Trophoblast cell (in vitro differentiated cells and primary cell): ENCODE data around the gene PRRX2.

Experiments used
- DNase-seq, 2 donors: peaks; one replicate each; pipeline ENCODE4 v3.0.0-alpha.2; 2016
- H2AFZ ChIP-seq: 2 replicates; pipeline ENCODE4 v1.6.1; 2013; ENCODE audit warnings: low read length, moderate library complexity, mild to moderate bottlenecking; ENCODE audit not compliant: insufficient read depth, poor library complexity
- H2AK5ac ChIP-seq: 2 replicates; pipeline ENCODE4 v1.6.1; 2013; ENCODE audit warnings: mild to moderate bottlenecking, low read length
- H2BK120ac ChIP-seq: 2 replicates; pipeline ENCODE4 v1.6.1; 2013; ENCODE audit warnings: low read length, mild to moderate bottlenecking, moderate library complexity; ENCODE audit not compliant: insufficient read depth, poor library complexity
- H2BK12ac ChIP-seq: 2 replicates; pipeline ENCODE4 v1.6.1; 2013; ENCODE audit warnings: mild to moderate bottlenecking, low read length, moderate library complexity
- H2BK5ac ChIP-seq: 2 replicates; pipeline ENCODE4 v1.6.1; 2013; ENCODE audit warnings: low read length, low read depth, moderate library complexity, mild to moderate bottlenecking; ENCODE audit not compliant: poor library complexity
- H3K14ac ChIP-seq: 2 replicates; pipeline ENCODE4 v1.6.1; 2013; ENCODE audit warnings: mild to moderate bottlenecking, low read length
- H3K18ac ChIP-seq: 2 replicates; pipeline ENCODE4 v1.6.1; 2013; ENCODE audit warnings: mild to moderate bottlenecking, low read length
- H3K23ac ChIP-seq: 2 replicates; pipeline ENCODE4 v1.6.1; 2013; ENCODE audit warnings: low read length
- H3K27ac ChIP-seq: 2 replicates; pipeline ENCODE4 v1.5.1; 2013; ENCODE audit warnings: low read depth, mild to moderate bottlenecking, inconsistent platforms, low read length, moderate library complexity
- H3K27me3 ChIP-seq: 2 replicates; pipeline ENCODE4 v1.6.1; 2013; ENCODE audit warnings: inconsistent platforms, mild to moderate bottlenecking, low read length, moderate library complexity; ENCODE audit not compliant: insufficient read depth
- H3K36me3 ChIP-seq, 2 experiments: 1 replicate in 1 of 2; 2 replicates in 1 of 2; pipeline ENCODE4 v1.6.1; 2013; ENCODE audit warnings: low read length in 2 of 2, mild to moderate bottlenecking in 2 of 2, moderate library complexity in 1 of 2; ENCODE audit not compliant: insufficient read depth in 2 of 2, control insufficient read depth in 1 of 2
- H3K4ac ChIP-seq: 2 replicates; pipeline ENCODE4 v1.6.1; 2013; ENCODE audit warnings: low read depth, mild to moderate bottlenecking, low read length, moderate library complexity
- H3K4me1 ChIP-seq, 2 experiments: 1 replicate in 1 of 2; 2 replicates in 1 of 2; pipeline ENCODE4 v1.6.1; 2013; ENCODE audit warnings: low read length in 2 of 2, mild to moderate bottlenecking in 2 of 2, moderate library complexity in 1 of 2; ENCODE audit not compliant: insufficient read depth in 2 of 2, control insufficient read depth in 1 of 2
- H3K4me2 ChIP-seq: 2 replicates; pipeline ENCODE4 v1.6.1; 2013; ENCODE audit warnings: inconsistent platforms, mild to moderate bottlenecking, low read length, moderate library complexity
- H3K4me3 ChIP-seq: 2 replicates; pipeline ENCODE4 v1.5.1; 2013; ENCODE audit warnings: mild to moderate bottlenecking, low read depth, low read length, inconsistent platforms
- H3K79me1 ChIP-seq: one replicate; pipeline ENCODE4 v1.6.1; 2013; ENCODE audit warnings: low read length
- H3K79me2 ChIP-seq: 2 replicates; pipeline ENCODE4 v1.6.1; 2013; ENCODE audit warnings: low read length, mild to moderate bottlenecking; ENCODE audit not compliant: control insufficient read depth, insufficient read depth, poor library complexity
- H3K9ac ChIP-seq: 2 replicates; pipeline ENCODE4 v1.6.1; 2013; ENCODE audit warnings: mild to moderate bottlenecking, low read length
- H3K9me3 ChIP-seq: 2 replicates; pipeline ENCODE4 v1.6.1; 2013; ENCODE audit warnings: low read depth, mild to moderate bottlenecking, control low read depth, inconsistent platforms, low read length; ENCODE audit not compliant: insufficient read depth
- H4K12ac ChIP-seq: 2 replicates; pipeline ENCODE4 v1.6.1; 2013; ENCODE audit warnings: low read depth, mild to moderate bottlenecking, low read length, moderate library complexity
- H4K8ac ChIP-seq: 2 replicates; pipeline ENCODE4 v1.6.1; 2013; ENCODE audit warnings: low read depth, mild to moderate bottlenecking, low read length, moderate library complexity
- H4K91ac ChIP-seq: one replicate; pipeline ENCODE4 v1.6.1; 2013; ENCODE audit warnings: low read depth, mild to moderate bottlenecking, low read length, moderate library complexity
- WGBS: extraction: QIAGEN DNeasy Blood & Tissue Kit; methylation state at CpG from one replicate; pipeline ENCODE4 v1.1.7; 2013; ENCODE audit warnings: missing lambda C conversion rate; ENCODE audit not compliant: insufficient read length, insufficient coverage; ENCODE audit errors: extremely low coverage; 5-methylcytosine and 5-hydroxymethylcytosine counted together

PRRX2 gene

DNA sequence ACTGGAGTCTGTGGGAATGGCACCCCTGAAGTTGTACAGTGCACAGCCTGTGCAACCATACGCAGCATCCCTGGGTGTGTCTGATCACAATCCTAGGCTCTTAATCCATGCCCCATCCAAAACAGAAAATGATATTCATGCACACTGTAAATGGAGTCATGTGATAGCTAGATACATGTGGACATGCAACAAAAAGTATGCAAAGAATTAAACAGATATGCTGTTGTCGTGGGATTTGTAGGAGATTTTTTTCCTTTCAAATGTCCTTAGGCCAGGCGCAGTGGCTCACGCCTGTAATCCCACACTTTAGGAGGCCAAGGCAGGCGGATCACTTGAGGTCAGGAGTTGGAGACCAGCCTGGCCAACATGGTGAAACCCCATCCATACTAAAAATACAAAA is 36.1 kb downstream of the PRRX2 start:
- Histone ChIP-seq H2BK12ac (no peak overlapping the region), H3K4ac (no peak overlapping the region), H2BK120ac (no peak overlapping the region), H3K9ac (no peak overlapping the region), H3K79me2 (no peaks in the 10 kb centered on the region), H2AK5ac (no peak overlapping the region), H3K79me1 (peaks cover 7% of the 10 kb centered on the region), H3K36me3 (no peaks in the 10 kb centered on the region), H4K8ac (no peak overlapping the region), H3K27me3 (peaks cover 9% of the 10 kb centered on the region), H2BK5ac (no peak overlapping the region), H3K18ac (no peak overlapping the region), H3K4me2 (no peak overlapping the region), H4K91ac (no peak overlapping the region), H3K27ac (no peak overlapping the region), H4K12ac (no peak overlapping the region), H3K23ac (no peak overlapping the region), H3K4me3 (no peak overlapping the region), H3K4me1 (peaks cover 11 to 13% of the 10 kb centered on the region in 2 experiments), H3K9me3 (peaks cover 7% of the 10 kb centered on the region), H3K14ac (no peak overlapping the region), H2AFZ (no peak overlapping the region)
- WGBS = no CpG with 5 or more reads among the region's 5 CpGs
- peak in 1 of 2 donors; percentile 42 for DNase-seq

DNA sequence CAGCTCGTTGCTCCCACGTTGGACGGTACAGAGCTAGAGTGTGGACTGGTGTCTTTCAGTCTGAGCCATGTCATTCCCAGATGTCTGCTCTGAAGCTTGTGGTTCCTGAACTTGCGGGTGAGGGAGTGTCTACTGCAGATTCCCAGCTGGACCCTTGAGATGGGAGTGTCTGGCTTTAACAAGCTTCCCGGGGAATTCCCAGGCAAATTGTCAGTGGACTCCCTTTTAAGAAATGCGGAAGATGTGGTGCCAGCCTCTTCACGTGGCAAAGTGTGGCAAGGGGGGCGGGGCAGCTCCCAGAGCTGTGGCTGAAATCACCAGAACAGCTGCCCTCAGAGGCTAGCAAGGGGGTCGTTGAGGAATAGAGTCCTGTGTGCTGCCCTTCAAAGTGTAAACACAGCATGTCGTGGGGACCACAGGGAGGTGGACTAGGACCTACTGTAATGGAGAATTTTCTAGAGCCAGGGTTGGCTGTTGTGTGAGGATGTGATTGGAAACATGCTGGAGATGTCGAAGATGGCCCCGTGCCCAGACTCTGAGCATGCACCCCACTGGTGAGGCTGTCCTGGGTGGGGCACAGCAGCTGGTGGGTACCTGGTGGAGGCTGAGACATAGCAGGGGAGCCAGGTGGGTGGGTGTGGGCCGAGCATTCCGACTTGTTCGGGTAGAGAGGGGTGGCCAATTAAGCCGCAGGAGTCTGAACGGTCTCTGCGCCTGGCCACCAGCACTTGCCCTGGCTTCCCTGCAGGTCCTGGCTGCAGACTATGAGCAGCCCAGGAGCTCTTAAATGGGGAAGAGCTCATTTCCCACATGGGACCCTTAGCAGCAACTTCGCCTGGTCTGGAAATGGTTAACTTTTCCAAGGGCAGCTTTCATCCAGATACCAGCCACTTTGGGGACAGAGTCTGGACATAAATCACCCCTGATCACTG is 37.4 kb downstream of the PRRX2 start:
- peaks cover 2% of the 10 kb centered on the region for H3K79me1 ChIP-seq
- WGBS = no CpG with 5 or more reads among the region's 19 CpGs
- H2BK5ac ChIP-seq = no peak overlapping the region
- no peak overlapping the region for H3K4me3 ChIP-seq
- no peaks in the 10 kb centered on the region for H3K36me3 ChIP-seq
- peaks cover 1% of the 10 kb centered on the region for H3K27me3 ChIP-seq
- DNase-seq = peak in 1 of 2 donors; percentile 21
- no peak overlapping the region for H2AFZ ChIP-seq
- no peak overlapping the region for H3K23ac ChIP-seq
- no peak overlapping the region for H4K8ac ChIP-seq
- H3K4ac ChIP-seq = no peak overlapping the region
- no peak overlapping the region for H4K91ac ChIP-seq
- H3K9me3 ChIP-seq = peaks cover 3% of the 10 kb centered on the region
- no peak overlapping the region for H3K18ac ChIP-seq
- H2AK5ac ChIP-seq = no peak overlapping the region
- no peak overlapping the region for H4K12ac ChIP-seq
- H2BK12ac ChIP-seq = no peak overlapping the region
- no peaks in the 10 kb centered on the region for H3K79me2 ChIP-seq
- H3K27ac ChIP-seq = no peak overlapping the region
- no peak overlapping the region for H3K9ac ChIP-seq
- H3K14ac ChIP-seq = no peak overlapping the region
- H3K4me1 ChIP-seq = peaks cover 1 to 2% of the 10 kb centered on the region in 2 experiments
- no peak overlapping the region for H2BK120ac ChIP-seq
- no peak overlapping the region for H3K4me2 ChIP-seq

DNA sequence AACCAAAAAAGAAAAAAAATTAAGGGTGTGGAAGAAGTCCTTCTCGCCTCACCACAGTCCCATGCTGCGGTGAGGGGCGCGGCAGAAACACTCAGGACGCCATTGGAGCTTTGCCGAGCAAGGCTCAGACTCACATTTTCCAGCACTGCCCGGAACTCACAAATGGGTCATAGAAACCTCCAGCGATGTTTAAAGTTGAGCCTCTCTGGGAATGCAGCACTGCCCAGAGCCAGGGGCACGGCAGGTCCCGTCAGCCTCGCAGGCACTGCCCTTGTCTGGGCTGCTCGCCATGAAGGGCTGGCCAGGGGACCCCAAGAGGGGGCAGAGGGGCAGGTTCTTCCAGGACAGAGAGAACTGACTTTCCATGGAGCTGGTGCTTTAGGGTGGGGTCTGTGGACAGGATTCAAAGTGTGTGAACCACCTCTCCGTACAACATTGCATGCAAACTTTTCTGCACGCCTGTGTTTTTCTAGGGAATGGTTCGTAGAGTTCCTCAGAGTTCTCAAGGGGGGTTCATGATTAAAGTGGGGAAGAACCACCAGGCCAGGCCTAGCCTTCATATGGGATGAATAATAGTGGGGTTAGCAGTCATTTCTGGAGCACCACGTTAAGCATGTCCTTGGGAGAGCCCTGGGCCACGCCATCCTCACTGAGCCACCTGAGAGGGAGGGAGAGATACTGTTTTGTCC is 38.4 kb downstream of the PRRX2 start:
- no peaks in the 10 kb centered on the region for H3K36me3 ChIP-seq
- no peak overlapping the region for H2BK12ac ChIP-seq
- H4K8ac ChIP-seq = no peak overlapping the region
- H2AK5ac ChIP-seq = no peak overlapping the region
- no CpG with 5 or more reads among the region's 17 CpGs for WGBS
- no peak overlapping the region for H2BK5ac ChIP-seq
- no peak overlapping the region for H3K23ac ChIP-seq
- no peak overlapping the region for H3K27ac ChIP-seq
- no peak overlapping the region for H3K4ac ChIP-seq
- H4K91ac ChIP-seq = no peak overlapping the region
- no peak overlapping the region for H2AFZ ChIP-seq
- H2BK120ac ChIP-seq = no peak overlapping the region
- H4K12ac ChIP-seq = no peak overlapping the region
- H3K27me3 ChIP-seq = no peaks in the 10 kb centered on the region
- H3K4me3 ChIP-seq = no peak overlapping the region
- H3K79me1 ChIP-seq = no peaks in the 10 kb centered on the region
- H3K18ac ChIP-seq = no peak overlapping the region
- no peak overlapping the region for H3K14ac ChIP-seq
- H3K4me1 ChIP-seq = no peaks in the 10 kb centered on the region
- no peaks in the 10 kb centered on the region for H3K79me2 ChIP-seq
- H3K9ac ChIP-seq = no peak overlapping the region
- no peak for DNase-seq
- no peak overlapping the region for H3K4me2 ChIP-seq
- no peaks in the 10 kb centered on the region for H3K9me3 ChIP-seq

DNA sequence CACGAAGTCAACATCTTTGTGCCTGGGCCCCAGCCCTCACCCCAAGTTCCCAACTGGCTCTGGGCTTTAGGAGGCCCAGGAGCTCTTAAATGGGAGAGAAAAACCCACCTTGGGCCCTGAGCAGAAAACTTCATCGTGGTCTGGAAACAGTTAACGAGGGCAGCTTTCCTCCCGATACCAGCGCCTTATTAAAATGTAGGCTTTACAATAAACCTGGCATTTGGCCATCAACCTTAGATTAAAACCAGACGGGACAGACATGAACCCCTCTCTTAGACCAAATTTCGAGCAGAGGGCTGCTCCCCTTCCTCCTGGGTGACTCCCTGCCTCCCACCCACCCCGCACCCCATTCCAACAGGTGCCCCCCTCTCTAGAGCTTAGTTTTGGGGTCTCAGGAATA is 39.4 kb downstream of the PRRX2 start:
- no peak overlapping the region for H4K12ac ChIP-seq
- H3K4ac ChIP-seq = no peak overlapping the region
- no peak overlapping the region for H2BK5ac ChIP-seq
- H3K4me3 ChIP-seq = no peak overlapping the region
- no peaks in the 10 kb centered on the region for H3K9me3 ChIP-seq
- H2BK120ac ChIP-seq = no peak overlapping the region
- H3K79me2 ChIP-seq = no peaks in the 10 kb centered on the region
- H3K79me1 ChIP-seq = no peaks in the 10 kb centered on the region
- H3K27ac ChIP-seq = no peak overlapping the region
- H2BK12ac ChIP-seq = no peak overlapping the region
- H2AFZ ChIP-seq = no peak overlapping the region
- no peak overlapping the region for H3K18ac ChIP-seq
- no peak overlapping the region for H4K91ac ChIP-seq
- no peak overlapping the region for H2AK5ac ChIP-seq
- no peaks in the 10 kb centered on the region for H3K36me3 ChIP-seq
- no peaks in the 10 kb centered on the region for H3K4me1 ChIP-seq
- H3K4me2 ChIP-seq = no peak overlapping the region
- no peaks in the 10 kb centered on the region for H3K27me3 ChIP-seq
- H3K14ac ChIP-seq = no peak overlapping the region
- DNase-seq = no peak
- no peak overlapping the region for H4K8ac ChIP-seq
- H3K9ac ChIP-seq = no peak overlapping the region
- no CpG with 5 or more reads among the region's 8 CpGs for WGBS
- H3K23ac ChIP-seq = no peak overlapping the region
